Esophagus squamous epithelium (tissue), 5 donors: ENCODE results near the gene TRIM26. TPM values are rescaled to one million over a fixed set of nuclear protein-coding genes. Genes with fewer than 3 reads are reported as not detected.
"Not testable (repeated sequence)": the region's sequence is repeated elsewhere in the genome, so short reads cannot be mapped to it uniquely, and the experiment has no call there.

Experiments used
- DNase-seq: peaks from one replicate; lab custom pipeline; 2025; lab: John Stamatoyannopoulos, UW
- H3K27ac ChIP-seq, 4 donors: fragments of 200-600 bp; sonication (generic); one replicate each; pipeline ENCODE4 v1.5.1; 2016 to 2019; ENCODE audit warnings: mild to moderate bottlenecking in 1 of 4
- H3K27me3 ChIP-seq, 4 donors: fragments of 200-600 bp; sonication (generic); 1 replicate in 3 of 4; 2 replicates in 1 of 4; pipeline versions ENCODE4 v1.5.1 to v1.6.0; 2017 to 2021; ENCODE audit warnings: antibody characterized with exemption in 1 of 4
- H3K36me3 ChIP-seq, 3 donors: fragments of 200-600 bp; sonication (generic); one replicate each; pipeline ENCODE4 v1.5.1; 2016 to 2019
- H3K4me1 ChIP-seq, 3 donors: fragments of 200-600 bp; sonication (generic); one replicate each; pipeline ENCODE4 v1.5.1; 2017 to 2019
- H3K4me3 ChIP-seq, 4 donors: fragments of 200-600 bp; sonication (generic); 1 replicate in 3 of 4; 2 replicates in 1 of 4; pipeline ENCODE4 v1.5.1; 2016 to 2019; ENCODE audit warnings: mild to moderate bottlenecking in 2 of 4, moderate library complexity in 1 of 4
- H3K9me3 ChIP-seq, 3 donors: fragments of 200-600 bp; sonication (generic); one replicate each; pipeline ENCODE4 v1.5.1; 2016 to 2019
- POLR2A ChIP-seq, 4 donors: fragments of 450-650 bp; IDR thresholded peaks; one replicate each; pipeline ENCODE4 v1.6.1; 2017; ENCODE audit warnings: antibody characterized with exemption in 4 of 4, mild to moderate bottlenecking in 4 of 4, moderate library complexity in 3 of 4
- WGBS, 2 donors: methylation state at CpG; one replicate each; pipeline ENCODE4 v1.1.5; 2018; 5-methylcytosine and 5-hydroxymethylcytosine counted together
- intact Hi-C: fragments of 100-400 bp; cut with DNase I; formaldehyde crosslinking; loops from one replicate; pipeline ENCODE4 v1.15.0; 2022
- total RNA-seq, 4 donors: library from RNA; depleted of rRNA; stranded (reverse); fragments of >200 nt; gene quantifications; one replicate each; pipeline ENCODE4 v1.1.0, GENCODE V29; 2016
- TF ChIP-seq, protein P1 (sequence below), 6 experiments: fragments of 450-650 bp in 4 of 6; fragments of 200-600 bp in 2 of 6; sonication (generic) in 2 of 6; IDR thresholded peaks; one replicate each; pipeline ENCODE4 v1.5.1; 2016 to 2019; ENCODE audit warnings: antibody characterized with exemption in 6 of 6, mild to moderate bottlenecking in 4 of 6, moderate library complexity in 4 of 6
- donor health status: DM: yes; HTN: yes; CAD: no.

The TRIM26 gene
- total RNA-seq, 4 donors from 2014 or later: 52.3 to 76.3 (median 63.3) TPM

GRCh38 chr6:30171677-30172471 is 41.3 kb downstream of the TRIM26 start:
- Histone ChIP-seq H3K36me3 (no peaks in the 10 kb centered on the region), H3K27me3 (peaks cover 0 to 95% (median 12%) of the 10 kb centered on the region in 4 donors), H3K9me3 (no peaks in the 10 kb centered on the region), H3K4me3 (peak overlapping the region in 2 of 4 donors; percentile 20 to 44), H3K27ac (no peak overlapping the region), H3K4me1 (peaks cover 8 to 10% (median 8%) of the 10 kb centered on the region in 3 donors)
- no peak for DNase-seq
- no peak for TF ChIP-seq POLR2A (IDR thresholded peaks at IDR 0.05)
- TF ChIP-seq, protein P1, sequence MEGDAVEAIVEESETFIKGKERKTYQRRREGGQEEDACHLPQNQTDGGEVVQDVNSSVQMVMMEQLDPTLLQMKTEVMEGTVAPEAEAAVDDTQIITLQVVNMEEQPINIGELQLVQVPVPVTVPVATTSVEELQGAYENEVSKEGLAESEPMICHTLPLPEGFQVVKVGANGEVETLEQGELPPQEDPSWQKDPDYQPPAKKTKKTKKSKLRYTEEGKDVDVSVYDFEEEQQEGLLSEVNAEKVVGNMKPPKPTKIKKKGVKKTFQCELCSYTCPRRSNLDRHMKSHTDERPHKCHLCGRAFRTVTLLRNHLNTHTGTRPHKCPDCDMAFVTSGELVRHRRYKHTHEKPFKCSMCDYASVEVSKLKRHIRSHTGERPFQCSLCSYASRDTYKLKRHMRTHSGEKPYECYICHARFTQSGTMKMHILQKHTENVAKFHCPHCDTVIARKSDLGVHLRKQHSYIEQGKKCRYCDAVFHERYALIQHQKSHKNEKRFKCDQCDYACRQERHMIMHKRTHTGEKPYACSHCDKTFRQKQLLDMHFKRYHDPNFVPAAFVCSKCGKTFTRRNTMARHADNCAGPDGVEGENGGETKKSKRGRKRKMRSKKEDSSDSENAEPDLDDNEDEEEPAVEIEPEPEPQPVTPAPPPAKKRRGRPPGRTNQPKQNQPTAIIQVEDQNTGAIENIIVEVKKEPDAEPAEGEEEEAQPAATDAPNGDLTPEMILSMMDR (IDR thresholded peaks at IDR 0.05): no peak
- WGBS, 2 donors: 3 to 16% methylated on average over 8 to 35 of the region's 62 CpGs
- intact Hi-C loops: no loop called here

DNA sequence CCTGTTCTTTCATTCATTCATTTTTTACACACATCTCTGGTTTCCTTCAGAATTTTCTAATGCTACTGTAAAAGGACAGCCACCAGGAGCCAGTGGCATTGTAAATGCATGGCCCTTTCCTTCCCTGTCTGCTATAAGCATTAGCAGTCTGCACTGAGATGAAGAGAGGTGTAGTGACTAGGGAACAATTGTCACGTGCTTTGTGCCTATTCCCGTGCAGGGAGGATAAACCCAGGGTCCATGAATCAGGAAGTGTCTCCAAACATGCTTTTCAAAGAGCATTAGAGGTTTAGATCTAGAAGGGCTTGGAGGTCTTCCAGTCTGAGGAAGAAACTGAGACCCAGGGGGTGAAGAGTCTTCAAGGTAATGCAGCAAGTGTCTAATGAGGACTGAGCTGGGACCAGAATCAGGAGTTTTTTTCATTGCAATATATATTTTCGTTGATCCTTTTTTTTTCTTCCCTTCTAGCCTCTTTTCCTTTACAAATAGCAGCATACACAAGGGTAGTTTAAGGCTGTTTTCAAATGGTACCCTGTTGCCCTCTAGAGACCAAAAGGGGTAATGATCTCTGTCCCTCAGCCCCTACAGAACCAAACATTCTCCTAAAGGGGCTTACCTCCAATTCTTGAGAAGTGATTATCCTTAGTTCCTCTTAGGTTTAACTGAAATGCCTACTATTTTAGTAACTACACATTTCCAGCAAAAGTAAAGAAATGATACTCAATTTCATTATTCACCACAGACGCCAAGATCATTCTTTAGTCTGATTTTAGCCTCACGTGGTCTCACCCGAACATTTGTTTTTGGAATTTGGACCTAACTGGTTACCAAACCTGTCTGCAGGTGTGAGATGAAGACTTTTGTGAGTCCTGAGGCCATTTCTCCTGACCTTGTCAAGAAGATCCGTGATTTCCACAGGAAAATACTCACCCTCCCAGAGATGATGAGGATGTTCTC is 43.3 kb downstream of the TRIM26 start:
- 20 to 21% methylated on average over 7 of the region's 7 CpGs for WGBS, 2 donors
- peaks cover 0 to 80% (median 12%) of the 10 kb centered on the region in 4 donors for H3K27me3 ChIP-seq
- H3K27ac ChIP-seq: no peak overlapping the region
- no peak for TF ChIP-seq POLR2A (IDR thresholded peaks at IDR 0.05)
- TF ChIP-seq, protein P1 (IDR thresholded peaks at IDR 0.05): peak in 5 of 6 experiments; percentile 55 to 73 (median 64)
- no peaks in the 10 kb centered on the region for H3K36me3 ChIP-seq
- no peak for DNase-seq
- no peaks in the 10 kb centered on the region for H3K9me3 ChIP-seq
- H3K4me1 ChIP-seq: peaks cover 8 to 10% (median 8%) of the 10 kb centered on the region in 3 donors
- no peak overlapping the region for H3K4me3 ChIP-seq
- intact Hi-C loops: no loop called here

GRCh38 chr6:30168741-30169140 is 44.5 kb downstream of the TRIM26 start:
- no peak for DNase-seq
- Histone ChIP-seq H3K9me3 (no peaks in the 10 kb centered on the region), H3K27ac (no peak overlapping the region), H3K4me1 (peaks cover 8 to 10% (median 8%) of the 10 kb centered on the region in 3 donors), H3K4me3 (no peak overlapping the region), H3K27me3 (peaks cover 0 to 71% (median 12%) of the 10 kb centered on the region in 4 donors), H3K36me3 (no peaks in the 10 kb centered on the region)
- intact Hi-C loops: no loop called here
- TF ChIP-seq POLR2A (IDR thresholded peaks at IDR 0.05): no peak
- TF ChIP-seq, protein P1 (IDR thresholded peaks at IDR 0.05): no peak
- WGBS, 2 donors: 25 to 91% methylated on average over 1 of the region's 1 CpG

- H3K9me3 ChIP-seq: no peaks in the 10 kb centered on the region
- no peak for DNase-seq
- H3K36me3 ChIP-seq: no peaks in the 10 kb centered on the region
- H3K27ac ChIP-seq: no peak overlapping the region
- H3K4me1 ChIP-seq: peaks cover 5 to 7% (median 6%) of the 10 kb centered on the region in 3 donors
- peaks cover 0 to 64% (median 11%) of the 10 kb centered on the region in 4 donors for H3K27me3 ChIP-seq
- intact Hi-C loops: no loop called here
- TF ChIP-seq POLR2A (IDR thresholded peaks at IDR 0.05): no peak
- TF ChIP-seq, protein P1 (IDR thresholded peaks at IDR 0.05): no peak
- H3K4me3 ChIP-seq: no peak overlapping the region
- 59 to 73% methylated on average over 6 of the region's 6 CpGs for WGBS, 2 donors
Measured at GRCh38 chr6:30167101-30167500, 46.1 kb downstream of the TRIM26 start.

DNA sequence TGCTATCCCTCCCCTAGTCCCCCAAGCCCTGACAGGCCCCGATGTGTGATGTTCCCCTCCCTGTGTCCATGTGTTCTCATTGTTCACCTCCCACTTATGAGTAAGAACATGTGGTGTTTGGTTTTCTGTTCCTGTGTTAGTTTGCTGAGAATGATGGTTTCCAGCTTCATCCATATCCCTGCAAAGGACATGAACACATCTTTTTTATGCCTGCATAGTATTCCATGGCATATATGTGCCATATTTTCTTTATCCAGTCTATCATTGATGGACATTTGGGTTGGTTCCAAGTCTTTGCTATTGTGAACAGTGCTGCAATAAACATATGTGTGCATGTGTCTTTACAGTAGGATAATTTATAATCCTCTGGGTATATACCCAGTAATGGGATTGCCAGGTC is 48.0 kb downstream of the TRIM26 start:
- WGBS, 2 donors: 75 to 100% methylated on average over 1 of the region's 1 CpG

More for the DNA sequence above, 48.0 kb downstream of the TRIM26 start:
- intact Hi-C loops, H3K9me3 ChIP-seq, H3K4me3 ChIP-seq, DNase-seq, H3K36me3 ChIP-seq, H3K27ac ChIP-seq, H3K4me1 ChIP-seq: not testable (repeated sequence)
- peaks cover 0 to 45% (median 0%) of the 10 kb centered on the region in 4 donors for H3K27me3 ChIP-seq
